ENCODE data around the gene RWDD1. TPM values are rescaled to one million over a fixed set of nuclear protein-coding genes. Genes with fewer than 3 reads are reported as not detected.
A peak's percentile ranks its signal among the peaks of the same experiment; 100 is the strongest.

RWDD1 gene
- total and polyA plus RNA-seq, 2 of the 13 experiments (the other 11 are each of a cell fraction or from before 2014, with no cell fraction given), result 27.4 to 67.1 TPM

DNA sequence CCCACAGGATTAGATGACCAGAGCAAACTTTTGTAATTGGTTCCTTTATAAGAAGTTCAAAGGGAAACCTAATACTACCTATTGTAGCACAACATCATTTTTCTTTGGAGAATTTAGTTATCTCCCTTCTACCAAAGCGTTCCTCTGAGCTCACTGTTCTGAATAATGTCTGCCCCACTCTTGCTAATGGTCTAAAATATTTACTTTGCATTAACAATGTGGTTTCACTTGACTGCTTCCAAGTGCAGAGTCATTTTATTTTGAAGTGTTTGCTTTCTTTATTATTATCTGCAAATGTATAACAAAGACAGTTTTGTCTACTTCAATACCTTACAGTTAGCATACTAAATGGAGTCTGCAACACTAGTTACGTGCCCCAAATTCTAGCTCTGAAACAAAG lies 40.9 kb upstream of the RWDD1 start:
- POLR2A ChIA-PET, result no interaction called here
- Histone ChIP-seq H3K4me3 (replicated peaks in 1 of 3; ENCODE audit: insufficient read depth in 1 of 3, low read depth in 2 of 3, low read length in 3 of 3) (no peak overlapping the region), H3K79me2 (ENCODE audit: insufficient read depth, low read length) (no peaks in the 10 kb centered on the region), H4K20me1 (ENCODE audit: insufficient read depth, low read length) (no peaks in the 10 kb centered on the region), H3K9ac (ENCODE audit: insufficient read depth, low read depth, low read length) (no peak overlapping the region), H3K27ac (ENCODE audit: extremely low read length, insufficient read depth, low read length) (no peak overlapping the region), H3K36me3 (replicated peaks in 1 of 2; ENCODE audit: control insufficient read depth in 1 of 2, insufficient read depth in 2 of 2, low read length in 2 of 2) (no peaks in the 10 kb centered on the region), H3K4me2 (ENCODE audit: low read depth, low read length) (no peak overlapping the region), H3K27me3 (ENCODE audit: control insufficient read depth in 1 of 2, insufficient read depth in 2 of 2, low read length in 2 of 2) (peaks cover 0 to 9% of the 10 kb centered on the region in 2 experiments; a peak in 1 of 5 replicates), H2AFZ (ENCODE audit: low read length) (no peak overlapping the region), H3K4me1 (ENCODE audit: insufficient read depth, low read length) (peaks cover 8% of the 10 kb centered on the region; the same call in 1 of the 2 replicates), H3K9me3 (ENCODE audit: low read length) (no peaks in the 10 kb centered on the region)
- CTCF ChIA-PET (ENCODE audit: low intra/inter-chr PET ratio, low total read pairs), result no interaction called here
- in situ Hi-C loops (cut with HindIII; ENCODE audit: extremely low pct_ligation_motif_present, low pct_unique_long_range_greater_than_20kb) (loop anchor here (10.0 kb wide), 1 partner anchor 246 kb away; no protein-coding TSS in a partner anchor), intact Hi-C loops (cut with micrococcal nuclease; ENCODE audit: unreplicated experiment) (loop anchor here (10.0 kb wide), 1 partner anchor 314 kb away; no protein-coding TSS in a partner anchor)
- no peak for ATAC-seq
- DNase-seq (ENCODE audit: low spot score), result peak; percentile 14
- WGBS (ENCODE audit: low lambda C conversion rate), result 3% methylated on average over 2 of the region's 2 CpGs
- no peak for FAIRE-seq
- TF ChIP-seq, protein P1, sequence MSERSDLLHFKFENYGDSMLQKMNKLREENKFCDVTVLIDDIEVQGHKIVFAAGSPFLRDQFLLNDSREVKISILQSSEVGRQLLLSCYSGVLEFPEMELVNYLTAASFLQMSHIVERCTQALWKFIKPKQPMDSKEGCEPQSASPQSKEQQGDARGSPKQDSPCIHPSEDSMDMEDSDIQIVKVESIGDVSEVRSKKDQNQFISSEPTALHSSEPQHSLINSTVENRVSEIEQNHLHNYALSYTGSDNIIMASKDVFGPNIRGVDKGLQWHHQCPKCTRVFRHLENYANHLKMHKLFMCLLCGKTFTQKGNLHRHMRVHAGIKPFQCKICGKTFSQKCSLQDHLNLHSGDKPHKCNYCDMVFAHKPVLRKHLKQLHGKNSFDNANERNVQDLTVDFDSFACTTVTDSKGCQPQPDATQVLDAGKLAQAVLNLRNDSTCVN (CRISPR knock-in tag; IDR thresholded peaks at IDR 0.05; ENCODE audit: borderline replicate concordance), result no peak
- TF ChIP-seq, protein P2, sequence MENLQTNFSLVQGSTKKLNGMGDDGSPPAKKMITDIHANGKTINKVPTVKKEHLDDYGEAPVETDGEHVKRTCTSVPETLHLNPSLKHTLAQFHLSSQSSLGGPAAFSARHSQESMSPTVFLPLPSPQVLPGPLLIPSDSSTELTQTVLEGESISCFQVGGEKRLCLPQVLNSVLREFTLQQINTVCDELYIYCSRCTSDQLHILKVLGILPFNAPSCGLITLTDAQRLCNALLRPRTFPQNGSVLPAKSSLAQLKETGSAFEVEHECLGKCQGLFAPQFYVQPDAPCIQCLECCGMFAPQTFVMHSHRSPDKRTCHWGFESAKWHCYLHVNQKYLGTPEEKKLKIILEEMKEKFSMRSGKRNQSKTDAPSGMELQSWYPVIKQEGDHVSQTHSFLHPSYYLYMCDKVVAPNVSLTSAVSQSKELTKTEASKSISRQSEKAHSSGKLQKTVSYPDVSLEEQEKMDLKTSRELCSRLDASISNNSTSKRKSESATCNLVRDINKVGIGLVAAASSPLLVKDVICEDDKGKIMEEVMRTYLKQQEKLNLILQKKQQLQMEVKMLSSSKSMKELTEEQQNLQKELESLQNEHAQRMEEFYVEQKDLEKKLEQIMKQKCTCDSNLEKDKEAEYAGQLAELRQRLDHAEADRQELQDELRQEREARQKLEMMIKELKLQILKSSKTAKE (CRISPR knock-in tag; IDR thresholded peaks at IDR 0.05; ENCODE audit: borderline replicate concordance), result no peak
- no peak for TF ChIP-seq ZNF350 (CRISPR knock-in tag; IDR thresholded peaks at IDR 0.05; ENCODE audit: borderline replicate concordance, low read depth)
- TF ChIP-seq, protein P3, sequence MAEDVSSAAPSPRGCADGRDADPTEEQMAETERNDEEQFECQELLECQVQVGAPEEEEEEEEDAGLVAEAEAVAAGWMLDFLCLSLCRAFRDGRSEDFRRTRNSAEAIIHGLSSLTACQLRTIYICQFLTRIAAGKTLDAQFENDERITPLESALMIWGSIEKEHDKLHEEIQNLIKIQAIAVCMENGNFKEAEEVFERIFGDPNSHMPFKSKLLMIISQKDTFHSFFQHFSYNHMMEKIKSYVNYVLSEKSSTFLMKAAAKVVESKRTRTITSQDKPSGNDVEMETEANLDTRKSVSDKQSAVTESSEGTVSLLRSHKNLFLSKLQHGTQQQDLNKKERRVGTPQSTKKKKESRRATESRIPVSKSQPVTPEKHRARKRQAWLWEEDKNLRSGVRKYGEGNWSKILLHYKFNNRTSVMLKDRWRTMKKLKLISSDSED (CRISPR knock-in tag; IDR thresholded peaks at IDR 0.05), result no peak
- TF ChIP-seq TEAD3 (CRISPR knock-in tag; optimal IDR thresholded peaks at IDR 0.05; ENCODE audit: borderline replicate concordance), result no peak
- TF ChIP-seq BCL6 (CRISPR knock-in tag; IDR thresholded peaks at IDR 0.05), result no peak
- no peak for TF ChIP-seq KDM3A (CRISPR knock-in tag; IDR thresholded peaks at IDR 0.05; ENCODE audit: low read depth)
- no peak for TF ChIP-seq ZNF235 (CRISPR knock-in tag; IDR thresholded peaks at IDR 0.05; ENCODE audit: borderline replicate concordance)
- TF ChIP-seq, protein P4, sequence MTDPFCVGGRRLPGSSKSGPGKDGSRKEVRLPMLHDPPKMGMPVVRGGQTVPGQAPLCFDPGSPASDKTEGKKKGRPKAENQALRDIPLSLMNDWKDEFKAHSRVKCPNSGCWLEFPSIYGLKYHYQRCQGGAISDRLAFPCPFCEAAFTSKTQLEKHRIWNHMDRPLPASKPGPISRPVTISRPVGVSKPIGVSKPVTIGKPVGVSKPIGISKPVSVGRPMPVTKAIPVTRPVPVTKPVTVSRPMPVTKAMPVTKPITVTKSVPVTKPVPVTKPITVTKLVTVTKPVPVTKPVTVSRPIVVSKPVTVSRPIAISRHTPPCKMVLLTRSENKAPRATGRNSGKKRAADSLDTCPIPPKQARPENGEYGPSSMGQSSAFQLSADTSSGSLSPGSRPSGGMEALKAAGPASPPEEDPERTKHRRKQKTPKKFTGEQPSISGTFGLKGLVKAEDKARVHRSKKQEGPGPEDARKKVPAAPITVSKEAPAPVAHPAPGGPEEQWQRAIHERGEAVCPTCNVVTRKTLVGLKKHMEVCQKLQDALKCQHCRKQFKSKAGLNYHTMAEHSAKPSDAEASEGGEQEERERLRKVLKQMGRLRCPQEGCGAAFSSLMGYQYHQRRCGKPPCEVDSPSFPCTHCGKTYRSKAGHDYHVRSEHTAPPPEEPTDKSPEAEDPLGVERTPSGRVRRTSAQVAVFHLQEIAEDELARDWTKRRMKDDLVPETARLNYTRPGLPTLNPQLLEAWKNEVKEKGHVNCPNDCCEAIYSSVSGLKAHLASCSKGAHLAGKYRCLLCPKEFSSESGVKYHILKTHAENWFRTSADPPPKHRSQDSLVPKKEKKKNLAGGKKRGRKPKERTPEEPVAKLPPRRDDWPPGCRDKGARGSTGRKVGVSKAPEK (CRISPR knock-in tag; IDR thresholded peaks at IDR 0.05; ENCODE audit: borderline replicate concordance), result no peak
- TF ChIP-seq JUN (CRISPR knock-in tag; IDR thresholded peaks at IDR 0.05), result no peak
- TF ChIP-seq ZBTB7B (CRISPR knock-in tag; IDR thresholded peaks at IDR 0.05), result no peak
- TF ChIP-seq ZNF44 (CRISPR knock-in tag; IDR thresholded peaks at IDR 0.05), result no peak
- no peak for TF ChIP-seq MAFK (conservative IDR thresholded peaks at IDR 0.05 in 1 of 2, IDR thresholded peaks at IDR 0.05 in 1 of 2; ENCODE audit: low read length in 2 of 2)
- TF ChIP-seq, protein P5, sequence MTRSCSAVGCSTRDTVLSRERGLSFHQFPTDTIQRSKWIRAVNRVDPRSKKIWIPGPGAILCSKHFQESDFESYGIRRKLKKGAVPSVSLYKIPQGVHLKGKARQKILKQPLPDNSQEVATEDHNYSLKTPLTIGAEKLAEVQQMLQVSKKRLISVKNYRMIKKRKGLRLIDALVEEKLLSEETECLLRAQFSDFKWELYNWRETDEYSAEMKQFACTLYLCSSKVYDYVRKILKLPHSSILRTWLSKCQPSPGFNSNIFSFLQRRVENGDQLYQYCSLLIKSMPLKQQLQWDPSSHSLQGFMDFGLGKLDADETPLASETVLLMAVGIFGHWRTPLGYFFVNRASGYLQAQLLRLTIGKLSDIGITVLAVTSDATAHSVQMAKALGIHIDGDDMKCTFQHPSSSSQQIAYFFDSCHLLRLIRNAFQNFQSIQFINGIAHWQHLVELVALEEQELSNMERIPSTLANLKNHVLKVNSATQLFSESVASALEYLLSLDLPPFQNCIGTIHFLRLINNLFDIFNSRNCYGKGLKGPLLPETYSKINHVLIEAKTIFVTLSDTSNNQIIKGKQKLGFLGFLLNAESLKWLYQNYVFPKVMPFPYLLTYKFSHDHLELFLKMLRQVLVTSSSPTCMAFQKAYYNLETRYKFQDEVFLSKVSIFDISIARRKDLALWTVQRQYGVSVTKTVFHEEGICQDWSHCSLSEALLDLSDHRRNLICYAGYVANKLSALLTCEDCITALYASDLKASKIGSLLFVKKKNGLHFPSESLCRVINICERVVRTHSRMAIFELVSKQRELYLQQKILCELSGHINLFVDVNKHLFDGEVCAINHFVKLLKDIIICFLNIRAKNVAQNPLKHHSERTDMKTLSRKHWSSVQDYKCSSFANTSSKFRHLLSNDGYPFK (CRISPR knock-in tag; IDR thresholded peaks at IDR 0.05; ENCODE audit: borderline replicate concordance), result no peak
- no TSS peak for BruUV-seq (replicated peaks)

All from HepG2 (cell line).